Peyer's patch (tissue), 4 donors: ENCODE data around the gene LGALS7B. TPM values are rescaled to one million over a fixed set of nuclear protein-coding genes. Genes with fewer than 3 reads are reported as not detected.
"Not testable (repeated sequence)": the region's sequence is repeated elsewhere in the genome, so short reads cannot be mapped to it uniquely, and the experiment has no call there.

Experiments
- DNase-seq, 3 donors: peaks; one replicate each; pipeline ENCODE4 v3.0.0-alpha.2; 2017 to 2019
- H3K27ac ChIP-seq, 4 donors: fragments of 200-600 bp; sonication (generic); one replicate each; pipeline ENCODE4 v1.5.1; 2016 to 2019
- H3K27me3 ChIP-seq, 2 donors: fragments of 200-600 bp; sonication (generic); one replicate each; pipeline ENCODE4 v1.5.1; 2019
- H3K36me3 ChIP-seq, 3 donors: fragments of 200-600 bp; sonication (generic); one replicate each; pipeline ENCODE4 v1.5.1; 2016 to 2019
- H3K4me1 ChIP-seq, 4 donors: fragments of 200-600 bp; sonication (generic); one replicate each; pipeline ENCODE4 v1.5.1; 2016 to 2019
- H3K4me3 ChIP-seq, 4 donors: fragments of 200-600 bp; sonication (generic); 1 replicate in 3 of 4; 2 replicates in 1 of 4; pipeline ENCODE4 v1.5.1; 2016 to 2019; ENCODE audit warnings: mild to moderate bottlenecking in 1 of 4
- H3K9me3 ChIP-seq, 4 donors: fragments of 200-600 bp; sonication (generic); one replicate each; pipeline ENCODE4 v1.5.1; 2016 to 2019; ENCODE audit warnings: mild to moderate bottlenecking in 1 of 4
- POLR2A ChIP-seq, 2 donors: fragments of 450-650 bp; IDR thresholded peaks; one replicate each; pipeline ENCODE4 v1.5.1; 2017; ENCODE audit warnings: antibody characterized with exemption in 2 of 2, mild to moderate bottlenecking in 2 of 2, moderate library complexity in 2 of 2
- total RNA-seq, 4 donors: library from RNA; depleted of rRNA; stranded (reverse); fragments of >200 nt; gene quantifications; one replicate each; pipeline ENCODE4 v1.1.0, GENCODE V29; 2016
- TF ChIP-seq, protein P1 (sequence below), 6 experiments: fragments of 450-650 bp in 4 of 6; fragments of 200-600 bp in 2 of 6; sonication (generic) in 1 of 6; IDR thresholded peaks; one replicate each; pipeline ENCODE4 v1.5.1; 2017 to 2019; ENCODE audit warnings: antibody characterized with exemption in 6 of 6, mild to moderate bottlenecking in 3 of 6, moderate library complexity in 1 of 6

Gene LGALS7B
- total RNA-seq, 4 donors from 2014 or later, result not detected

DNA sequence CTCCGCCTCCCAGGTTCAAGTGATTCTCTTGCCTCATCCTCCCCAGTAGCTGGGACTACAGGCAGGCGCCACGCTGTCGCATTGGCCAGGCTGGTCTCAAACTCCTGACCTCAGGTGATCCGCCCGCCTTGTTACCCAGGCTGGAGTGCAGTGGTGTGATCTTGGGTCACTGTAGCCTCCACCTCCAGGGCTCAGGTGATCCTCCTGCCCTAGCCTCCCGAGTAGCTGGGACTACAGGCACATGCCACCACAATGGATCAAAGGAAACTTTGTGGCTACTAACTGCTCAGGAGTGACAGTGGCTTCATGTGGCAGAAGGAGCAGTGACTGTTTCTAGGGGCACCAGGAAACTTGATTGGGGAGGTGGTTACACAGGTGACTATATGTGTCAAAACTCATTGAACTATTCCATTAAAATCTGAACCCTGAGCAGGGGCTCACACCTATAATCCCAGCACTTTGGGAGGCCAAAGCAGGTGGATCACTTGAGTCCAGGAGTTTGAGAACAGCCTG lies 3.8 kb upstream of the LGALS7B start:
- DNase-seq, result no peak
- Histone ChIP-seq H3K4me3 (no peak overlapping the region), H3K27me3 (no peaks in the 10 kb centered on the region), H3K36me3 (no peaks in the 10 kb centered on the region), H3K4me1 (no peaks in the 10 kb centered on the region), H3K27ac (no peak overlapping the region), H3K9me3 (no peaks in the 10 kb centered on the region)
- TF ChIP-seq, protein P1, sequence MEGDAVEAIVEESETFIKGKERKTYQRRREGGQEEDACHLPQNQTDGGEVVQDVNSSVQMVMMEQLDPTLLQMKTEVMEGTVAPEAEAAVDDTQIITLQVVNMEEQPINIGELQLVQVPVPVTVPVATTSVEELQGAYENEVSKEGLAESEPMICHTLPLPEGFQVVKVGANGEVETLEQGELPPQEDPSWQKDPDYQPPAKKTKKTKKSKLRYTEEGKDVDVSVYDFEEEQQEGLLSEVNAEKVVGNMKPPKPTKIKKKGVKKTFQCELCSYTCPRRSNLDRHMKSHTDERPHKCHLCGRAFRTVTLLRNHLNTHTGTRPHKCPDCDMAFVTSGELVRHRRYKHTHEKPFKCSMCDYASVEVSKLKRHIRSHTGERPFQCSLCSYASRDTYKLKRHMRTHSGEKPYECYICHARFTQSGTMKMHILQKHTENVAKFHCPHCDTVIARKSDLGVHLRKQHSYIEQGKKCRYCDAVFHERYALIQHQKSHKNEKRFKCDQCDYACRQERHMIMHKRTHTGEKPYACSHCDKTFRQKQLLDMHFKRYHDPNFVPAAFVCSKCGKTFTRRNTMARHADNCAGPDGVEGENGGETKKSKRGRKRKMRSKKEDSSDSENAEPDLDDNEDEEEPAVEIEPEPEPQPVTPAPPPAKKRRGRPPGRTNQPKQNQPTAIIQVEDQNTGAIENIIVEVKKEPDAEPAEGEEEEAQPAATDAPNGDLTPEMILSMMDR (IDR thresholded peaks at IDR 0.05), result no peak
- no peak for TF ChIP-seq POLR2A (IDR thresholded peaks at IDR 0.05)

DNA sequence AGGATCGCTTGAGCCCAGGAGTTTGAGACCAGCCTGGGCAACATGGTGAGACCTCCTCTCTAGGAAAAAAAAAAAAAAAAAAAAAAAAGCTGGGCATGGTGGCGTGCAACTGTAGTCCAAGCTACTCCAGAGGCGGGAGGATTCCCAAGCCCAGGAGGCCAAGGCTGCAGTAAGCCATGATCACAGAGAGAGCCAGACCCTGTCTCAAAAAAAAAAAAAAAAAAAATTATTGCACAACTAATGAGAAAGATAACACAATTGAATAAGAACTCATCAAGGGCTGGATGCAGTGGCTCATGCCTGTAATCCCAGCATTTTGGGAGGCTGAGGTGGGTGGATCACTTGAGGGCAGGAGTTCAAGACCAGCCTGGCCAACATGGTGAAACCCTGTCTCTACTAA lies 2.9 kb upstream of the LGALS7B start:
- DNase-seq, H3K4me3 ChIP-seq, H3K27me3 ChIP-seq, H3K9me3 ChIP-seq, H3K36me3 ChIP-seq, H3K4me1 ChIP-seq, H3K27ac ChIP-seq: not testable (repeated sequence)

DNA sequence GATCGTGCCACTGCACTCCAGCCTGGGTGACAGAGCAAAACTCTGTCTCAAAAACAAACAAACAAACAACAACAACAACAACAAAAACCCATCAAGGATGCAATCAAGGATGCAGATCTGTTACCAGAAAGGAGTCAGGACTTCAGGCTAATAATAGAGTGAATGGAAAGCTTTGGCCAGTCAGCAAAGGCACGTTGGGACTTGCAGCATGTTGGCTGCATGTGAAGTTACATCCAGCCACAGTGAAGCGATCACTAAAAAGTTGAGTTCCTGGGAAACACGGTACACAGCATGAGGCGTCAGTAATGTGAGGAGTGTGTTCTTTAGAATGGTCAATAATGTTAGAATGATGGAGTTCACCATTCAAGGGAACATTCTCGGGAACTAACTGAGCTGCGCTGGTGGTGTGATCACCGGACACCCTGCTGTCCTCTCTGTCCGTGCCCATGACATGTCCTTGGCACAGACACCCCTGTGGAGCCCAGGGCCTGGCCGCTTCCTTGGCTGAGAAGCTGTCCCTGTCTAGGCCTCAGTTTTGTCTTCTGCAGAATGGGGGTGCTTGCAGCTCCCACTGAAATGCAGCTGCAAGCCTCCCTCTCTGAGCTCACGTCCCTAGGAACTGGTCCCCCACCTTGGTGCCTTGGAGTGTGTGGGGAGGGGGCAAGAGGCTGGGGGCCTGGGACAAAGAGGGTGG lies 2.3 kb upstream of the LGALS7B start:
- no peaks in the 10 kb centered on the region for H3K27me3 ChIP-seq
- no peaks in the 10 kb centered on the region for H3K4me1 ChIP-seq
- no peaks in the 10 kb centered on the region for H3K36me3 ChIP-seq
- no peak overlapping the region for H3K27ac ChIP-seq
- no peaks in the 10 kb centered on the region for H3K9me3 ChIP-seq
- H3K4me3 ChIP-seq, result no peak overlapping the region
- DNase-seq, result no peak
- no peak for TF ChIP-seq POLR2A (IDR thresholded peaks at IDR 0.05)
- TF ChIP-seq, protein P1 (IDR thresholded peaks at IDR 0.05), result no peak

DNA sequence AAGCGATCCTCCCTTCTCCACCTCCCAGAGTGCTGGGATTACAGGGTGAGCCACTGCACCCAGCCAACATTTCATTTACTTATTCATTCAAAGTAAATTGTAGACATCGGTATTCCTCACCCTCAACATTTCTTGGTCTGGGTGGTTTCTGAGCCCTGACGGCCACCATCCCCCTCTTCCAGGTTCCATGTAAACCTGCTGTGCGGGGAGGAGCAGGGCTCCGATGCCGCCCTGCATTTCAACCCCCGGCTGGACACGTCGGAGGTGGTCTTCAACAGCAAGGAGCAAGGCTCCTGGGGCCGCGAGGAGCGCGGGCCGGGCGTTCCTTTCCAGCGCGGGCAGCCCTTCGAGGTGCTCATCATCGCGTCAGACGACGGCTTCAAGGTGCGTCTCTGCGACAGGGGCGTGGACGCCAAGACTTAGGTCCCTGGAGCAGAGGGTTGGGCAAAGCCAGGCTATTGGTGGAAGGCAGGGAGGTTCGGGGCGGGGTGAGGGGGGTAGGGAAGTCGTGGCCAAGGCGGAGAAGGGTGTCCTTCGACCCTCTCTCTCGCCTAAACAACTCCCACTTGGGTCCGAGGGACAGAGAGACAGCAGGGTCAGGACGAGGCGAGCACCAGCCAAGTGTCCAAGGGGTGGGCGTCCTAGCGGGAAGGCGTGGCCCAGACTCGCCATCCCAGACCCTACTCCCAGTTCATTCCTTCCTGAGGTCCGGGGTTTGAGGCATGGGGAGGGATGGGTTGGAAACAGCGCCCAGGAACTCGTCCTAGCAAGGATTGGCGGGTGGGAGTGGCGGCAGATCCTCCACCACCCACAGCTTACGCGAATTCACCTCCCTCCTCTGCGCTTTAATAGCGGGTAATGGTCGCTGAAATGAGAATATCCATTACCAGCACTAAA lies 1.8 kb downstream of the LGALS7B start:
- H3K4me3 ChIP-seq, result peak overlapping the region in 1 of 4 donors; percentile 39
- not testable (repeated sequence) for DNase-seq, H3K4me1 ChIP-seq, H3K9me3 ChIP-seq, H3K36me3 ChIP-seq, H3K27me3 ChIP-seq
- peak overlapping the region in 1 of 4 donors; percentile 46 for H3K27ac ChIP-seq

DNA sequence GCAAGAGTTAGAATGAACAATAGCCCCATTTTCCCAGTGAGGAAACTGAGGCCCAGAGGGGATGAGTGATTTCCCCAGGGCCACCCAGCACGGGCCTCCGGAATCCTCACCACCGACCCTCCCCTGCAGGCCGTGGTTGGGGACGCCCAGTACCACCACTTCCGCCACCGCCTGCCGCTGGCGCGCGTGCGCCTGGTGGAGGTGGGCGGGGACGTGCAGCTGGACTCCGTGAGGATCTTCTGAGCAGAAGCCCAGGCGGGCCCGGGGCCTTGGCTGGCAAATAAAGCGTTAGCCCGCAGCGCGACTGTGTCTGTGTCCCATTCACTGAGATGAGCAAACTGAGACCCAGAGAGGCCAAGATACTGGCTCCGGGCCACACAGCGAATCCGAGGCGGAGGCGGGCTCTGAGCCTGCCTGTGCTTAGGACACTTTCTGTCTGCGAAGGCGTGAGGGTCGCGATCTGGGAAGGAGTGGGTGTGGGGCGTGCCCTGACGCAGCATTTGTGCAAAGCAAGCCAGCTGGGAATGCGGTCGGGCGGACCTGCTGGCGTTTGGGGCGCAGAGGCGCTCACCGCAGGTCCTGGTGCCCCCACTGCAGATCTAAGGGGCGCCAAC lies 2.6 kb downstream of the LGALS7B start:
- H3K4me1 ChIP-seq, H3K36me3 ChIP-seq, DNase-seq, H3K27me3 ChIP-seq, H3K9me3 ChIP-seq: not testable (repeated sequence)
- peak overlapping the region in 1 of 4 donors; percentile 46 for H3K27ac ChIP-seq
- H3K4me3 ChIP-seq, result peak overlapping the region in 1 of 4 donors; percentile 39

GRCh38 chr19:38792250-38793111 lies 3.5 kb downstream of the LGALS7B start:
- peaks cover 0 to 4% (median 0%) of the 10 kb centered on the region in 4 donors for H3K4me1 ChIP-seq
- peak overlapping the region in 2 of 4 donors; percentile 9 to 46 for H3K27ac ChIP-seq
- peak overlapping the region; percentile 7 to 52 (median 35) for H3K4me3 ChIP-seq
- no peaks in the 10 kb centered on the region for H3K27me3 ChIP-seq
- peak in 1 of 2 donors; percentile 6 for TF ChIP-seq POLR2A (IDR thresholded peaks at IDR 0.05)
- TF ChIP-seq, protein P1 (IDR thresholded peaks at IDR 0.05), result peak; percentile 25 to 66 (median 41)
- no peaks in the 10 kb centered on the region for H3K9me3 ChIP-seq
- peak; percentile 44 to 69 (median 67) for DNase-seq
- H3K36me3 ChIP-seq, result no peaks in the 10 kb centered on the region
